ENCODE measurements around the gene POLR2J.
"Not testable (repeated sequence)": the region's sequence is repeated elsewhere in the genome, so short reads cannot be mapped to it uniquely, and the experiment has no call there.

POLR2J gene

GRCh38 chr7:102507410-102508088 lies 28.8 kb upstream of the POLR2J start:
- not testable (repeated sequence) for H3K9ac ChIP-seq; H3K4me2 ChIP-seq; H3K9me3 ChIP-seq (replicated peaks in 1 of 11); H3K27ac ChIP-seq; H4K20me1 ChIP-seq; H3K27me3 ChIP-seq; H3K4me1 ChIP-seq; H3K36me3 ChIP-seq; H3K4me3 ChIP-seq

GRCh38 chr7:102505298-102506185 lies 26.8 kb upstream of the POLR2J start:
- not testable (repeated sequence) for H3K4me3 ChIP-seq; H3K36me3 ChIP-seq; H3K9me3 ChIP-seq (replicated peaks in 1 of 11); H3K27me3 ChIP-seq; H3K4me1 ChIP-seq; H4K20me1 ChIP-seq; H3K4me2 ChIP-seq; H3K27ac ChIP-seq; H3K9ac ChIP-seq

- H3K4me3 ChIP-seq; H3K36me3 ChIP-seq; H3K27me3 ChIP-seq; H3K9ac ChIP-seq; H4K20me1 ChIP-seq; H3K4me1 ChIP-seq; H3K4me2 ChIP-seq; H3K27ac ChIP-seq; H3K9me3 ChIP-seq (replicated peaks in 1 of 11): not testable (repeated sequence)
Measured at GRCh38 chr7:102503141-102503540, 24.4 kb upstream of the POLR2J start.

- H4K20me1 ChIP-seq; H3K4me3 ChIP-seq; H3K27ac ChIP-seq; H3K4me2 ChIP-seq; H3K36me3 ChIP-seq; H3K9me3 ChIP-seq (replicated peaks in 1 of 11); H3K9ac ChIP-seq; H3K27me3 ChIP-seq; H3K4me1 ChIP-seq: not testable (repeated sequence)
Measured at GRCh38 chr7:102498321-102498720, 19.6 kb upstream of the POLR2J start.

- H3K9me3 ChIP-seq (replicated peaks in 1 of 11); H4K20me1 ChIP-seq; H3K36me3 ChIP-seq; H3K27me3 ChIP-seq; H3K4me2 ChIP-seq; H3K9ac ChIP-seq; H3K4me3 ChIP-seq; H3K27ac ChIP-seq; H3K4me1 ChIP-seq: not testable (repeated sequence)
Measured at GRCh38 chr7:102497308-102497707, 18.6 kb upstream of the POLR2J start.

- H3K9ac ChIP-seq; H3K4me2 ChIP-seq; H3K36me3 ChIP-seq; H3K4me3 ChIP-seq; H3K27me3 ChIP-seq; H3K4me1 ChIP-seq; H4K20me1 ChIP-seq; H3K27ac ChIP-seq; H3K9me3 ChIP-seq (replicated peaks in 1 of 11): not testable (repeated sequence)
Measured at GRCh38 chr7:102496861-102497260, 18.1 kb upstream of the POLR2J start.

GRCh38 chr7:102494473-102495149 lies 15.9 kb upstream of the POLR2J start:
- not testable (repeated sequence) for H3K27me3 ChIP-seq; H3K27ac ChIP-seq; H4K20me1 ChIP-seq; H3K4me2 ChIP-seq; H3K36me3 ChIP-seq; H3K4me3 ChIP-seq; H3K9me3 ChIP-seq (replicated peaks in 1 of 11); H3K9ac ChIP-seq; H3K4me1 ChIP-seq

- not testable (repeated sequence) for H3K27me3 ChIP-seq; H3K4me1 ChIP-seq; H3K4me3 ChIP-seq; H4K20me1 ChIP-seq; H3K9me3 ChIP-seq (replicated peaks in 1 of 11); H3K36me3 ChIP-seq; H3K27ac ChIP-seq; H3K9ac ChIP-seq
- peak overlapping the region in 2 of 11 experiments; percentile 50 to 51; a peak in 4 of 22 replicates for H3K4me2 ChIP-seq
Measured at GRCh38 chr7:102494026-102494425, 15.3 kb upstream of the POLR2J start.

GRCh38 chr7:102493220-102493935 lies 14.7 kb upstream of the POLR2J start:
- H3K4me2 ChIP-seq; H3K4me1 ChIP-seq; H4K20me1 ChIP-seq; H3K36me3 ChIP-seq; H3K9ac ChIP-seq; H3K9me3 ChIP-seq (replicated peaks in 1 of 11); H3K27me3 ChIP-seq; H3K27ac ChIP-seq; H3K4me3 ChIP-seq: not testable (repeated sequence)

- H3K4me3 ChIP-seq; H3K27me3 ChIP-seq; H3K9me3 ChIP-seq (replicated peaks in 1 of 11); H3K27ac ChIP-seq; H3K4me2 ChIP-seq; H3K9ac ChIP-seq; H3K4me1 ChIP-seq; H3K36me3 ChIP-seq; H4K20me1 ChIP-seq: not testable (repeated sequence)
Measured at GRCh38 chr7:102490529-102491075, 11.9 kb upstream of the POLR2J start.

GRCh38 chr7:102484317-102484716 lies 5.6 kb upstream of the POLR2J start:
- not testable (repeated sequence) for H3K27ac ChIP-seq; H4K20me1 ChIP-seq; H3K27me3 ChIP-seq; H3K4me3 ChIP-seq; H3K4me2 ChIP-seq; H3K4me1 ChIP-seq; H3K36me3 ChIP-seq; H3K9me3 ChIP-seq (replicated peaks in 1 of 11); H3K9ac ChIP-seq

GRCh38 chr7:102481962-102482361 lies 3.2 kb upstream of the POLR2J start:
- H3K27ac ChIP-seq; H3K9ac ChIP-seq; H3K4me3 ChIP-seq; H3K36me3 ChIP-seq; H3K9me3 ChIP-seq (replicated peaks in 1 of 11); H3K4me1 ChIP-seq; H4K20me1 ChIP-seq; H3K4me2 ChIP-seq; H3K27me3 ChIP-seq: not testable (repeated sequence)

GRCh38 chr7:102479982-102480637 lies 1.4 kb upstream of the POLR2J start:
- H3K27me3 ChIP-seq; H3K27ac ChIP-seq; H3K9me3 ChIP-seq (replicated peaks in 1 of 11); H3K4me1 ChIP-seq; H3K4me3 ChIP-seq; H3K9ac ChIP-seq; H3K4me2 ChIP-seq; H3K36me3 ChIP-seq; H4K20me1 ChIP-seq: not testable (repeated sequence)
